T47D (cell line): Measurements from ENCODE around the gene MFSD2A.
A peak's percentile ranks its signal among the peaks of the same experiment; 100 is the strongest.
"Not testable (repeated sequence)": the region's sequence is repeated elsewhere in the genome, so short reads cannot be mapped to it uniquely, and the experiment has no call there.

Experiments
- DNase-seq, 2 experiments: peaks; one replicate each; pipeline versions ENCODE4 v3.0.0 to v3.0.0-alpha.2; 2011 to 2012; ENCODE audit warnings: low read depth in 1 of 2, low spot score in 1 of 2
- JUND ChIP-seq: IDR thresholded peaks from 2 replicates; pipeline ENCODE4 v1.6.1; 2012; ENCODE audit warnings: low read depth
- in situ Hi-C: cut with HindIII; loops from 2 replicates; pipeline ENCODE4 v1.10.0; 2016; ENCODE audit warnings: low sequenced_read_pairs, low pct_unique_long_range_greater_than_20kb

MFSD2A gene

GRCh38 chr1:39954870-39955546 lies at the start of gene MFSD2A:
Gene MFSD2A (plus strand): TSS chr1:39955145. CDS start chr1:39955293, 148 bp downstream.
- peak; percentile 86 to 92 for DNase-seq
- in situ Hi-C loops, result no loop called here
- no peak for TF ChIP-seq JUND

DNA sequence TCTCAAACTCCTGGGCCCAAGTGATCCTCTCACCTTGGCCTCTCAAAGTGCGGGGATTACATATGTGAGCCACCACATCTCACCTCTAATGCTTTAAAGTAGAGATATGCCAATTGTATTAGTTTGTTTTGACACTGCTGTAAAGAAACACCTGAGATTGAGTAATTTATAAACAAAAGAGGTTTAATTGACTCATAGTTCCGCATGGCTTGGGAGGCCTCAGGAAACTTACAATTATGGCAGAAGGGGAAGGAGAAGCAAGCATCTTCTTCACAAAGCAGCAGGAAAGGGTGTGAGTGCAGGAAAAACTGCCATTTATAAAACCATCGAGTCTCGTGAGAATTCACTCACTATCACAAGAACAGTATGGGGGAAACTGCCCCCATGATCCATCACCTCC lies 49.8 kb upstream of the MFSD2A start:
- in situ Hi-C loops, result no loop called here
- TF ChIP-seq JUND, result no peak
- no peak for DNase-seq

DNA sequence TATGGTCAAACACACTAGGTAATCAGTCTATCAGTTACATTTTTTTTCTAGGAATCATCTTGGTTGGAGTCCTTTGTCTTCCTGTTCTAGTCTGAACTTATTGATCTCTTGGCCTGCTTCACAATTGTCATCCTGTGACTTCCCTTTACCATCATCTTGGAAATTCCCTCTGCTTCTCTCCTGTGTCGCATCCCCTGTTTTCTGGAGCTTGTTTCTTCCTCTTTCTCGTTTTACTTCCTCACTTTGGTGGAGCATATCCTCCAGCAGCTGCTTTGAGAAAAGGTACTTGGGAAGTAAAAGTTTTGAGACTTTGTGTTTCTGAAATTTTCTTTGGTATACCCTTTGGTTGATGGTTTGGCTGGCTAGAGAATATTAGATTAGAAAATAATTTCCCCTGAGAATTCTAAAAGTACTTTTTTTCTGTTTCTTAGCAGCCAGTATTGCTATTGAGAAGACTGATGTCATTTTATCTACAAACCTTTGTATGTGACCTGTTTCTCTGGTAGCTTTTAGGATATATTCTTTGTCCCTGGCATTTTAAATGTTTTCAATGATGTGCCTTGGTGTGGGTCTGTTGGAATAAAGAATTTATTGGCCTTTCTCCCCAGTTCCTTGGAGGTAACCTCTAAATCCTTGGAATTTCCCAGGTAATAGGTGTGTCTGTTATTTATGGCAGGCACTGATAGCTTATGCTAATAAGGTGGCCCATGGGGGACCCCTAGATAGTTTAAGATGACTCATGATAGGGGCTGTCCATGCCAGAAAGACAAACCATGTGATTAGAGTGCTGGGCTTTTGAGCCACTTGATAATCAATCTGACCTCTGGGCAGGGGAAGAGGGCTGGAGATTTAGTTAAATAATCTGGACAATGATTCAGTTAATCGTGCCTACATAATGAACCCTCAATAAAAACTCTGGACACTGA lies 47.2 kb upstream of the MFSD2A start:
- DNase-seq, result no peak
- in situ Hi-C loops, result no loop called here
- TF ChIP-seq JUND, result no peak

- in situ Hi-C loops, result no loop called here
- no peak for DNase-seq
- no peak for TF ChIP-seq JUND
These were observed 46.4 kb upstream of the MFSD2A start for GRCh38 chr1:39908534-39908933.

GRCh38 chr1:39910263-39910662 lies 44.7 kb upstream of the MFSD2A start:
- DNase-seq, result no peak
- in situ Hi-C loops, result no loop called here
- TF ChIP-seq JUND, result no peak

- DNase-seq, in situ Hi-C loops: not testable (repeated sequence)
These were observed 41.8 kb upstream of the MFSD2A start for GRCh38 chr1:39913136-39913535.

DNA sequence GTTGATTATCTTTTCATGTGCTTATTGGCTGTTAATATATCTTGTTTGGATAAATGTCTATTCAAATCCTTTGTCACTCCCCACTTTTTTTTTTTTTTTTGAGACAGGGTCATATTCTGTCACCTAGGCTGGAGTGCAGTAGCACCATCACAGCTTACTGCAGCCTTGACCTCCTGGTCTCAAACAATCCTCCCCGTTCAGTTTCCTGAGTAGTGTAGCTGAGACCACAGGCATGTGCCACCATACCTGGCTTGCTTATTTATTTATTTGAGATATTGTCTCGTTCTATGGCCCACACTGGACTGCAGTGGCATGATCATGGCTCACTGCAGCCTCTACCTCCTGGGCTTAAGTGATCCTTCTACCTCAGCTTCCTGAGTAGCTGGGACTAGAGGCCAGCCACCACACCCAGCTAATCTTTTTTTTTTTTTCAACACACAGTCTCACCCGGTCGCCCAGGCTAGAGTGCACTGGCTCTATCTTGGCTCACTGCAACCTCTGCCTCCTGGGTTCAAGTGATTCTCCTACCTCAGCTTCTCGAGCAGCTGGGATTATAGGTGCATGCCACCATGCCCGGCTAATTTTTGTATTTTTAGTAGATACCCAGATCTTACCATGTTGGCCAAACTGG lies 39.3 kb upstream of the MFSD2A start:
- in situ Hi-C loops, result no loop called here
- no peak for TF ChIP-seq JUND
- DNase-seq, result no peak

DNA sequence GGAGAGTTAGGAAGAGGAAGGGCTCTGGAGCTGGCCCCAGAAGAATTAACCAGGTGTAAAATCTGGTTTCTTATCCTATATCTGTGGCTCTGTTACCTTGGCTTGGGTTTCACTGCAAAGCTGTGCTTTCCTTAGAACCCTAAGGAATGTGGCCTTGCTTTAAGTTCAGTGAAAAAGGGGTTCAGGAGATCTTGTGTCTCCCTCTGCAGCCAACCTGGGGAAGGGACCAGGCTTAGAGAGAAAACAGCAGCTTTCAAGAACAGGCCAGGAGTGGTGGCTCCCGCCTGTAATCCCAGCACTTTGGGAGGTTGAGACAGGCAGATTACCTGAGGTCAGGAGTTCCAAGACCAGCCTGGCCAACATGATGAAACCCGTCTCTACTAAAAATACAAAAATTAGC lies 37.1 kb upstream of the MFSD2A start:
- DNase-seq, result peak in 1 of 2 experiments; percentile 65
- in situ Hi-C loops, result no loop called here
- no peak for TF ChIP-seq JUND

GRCh38 chr1:39919545-39919944 lies 35.4 kb upstream of the MFSD2A start:
- no peak for TF ChIP-seq JUND
- peak; percentile 51 to 86 for DNase-seq
- in situ Hi-C loops, result no loop called here

- DNase-seq, result no peak
- TF ChIP-seq JUND, result no peak
- in situ Hi-C loops, result no loop called here
These were observed 32.7 kb upstream of the MFSD2A start for GRCh38 chr1:39922251-39922688.

DNA sequence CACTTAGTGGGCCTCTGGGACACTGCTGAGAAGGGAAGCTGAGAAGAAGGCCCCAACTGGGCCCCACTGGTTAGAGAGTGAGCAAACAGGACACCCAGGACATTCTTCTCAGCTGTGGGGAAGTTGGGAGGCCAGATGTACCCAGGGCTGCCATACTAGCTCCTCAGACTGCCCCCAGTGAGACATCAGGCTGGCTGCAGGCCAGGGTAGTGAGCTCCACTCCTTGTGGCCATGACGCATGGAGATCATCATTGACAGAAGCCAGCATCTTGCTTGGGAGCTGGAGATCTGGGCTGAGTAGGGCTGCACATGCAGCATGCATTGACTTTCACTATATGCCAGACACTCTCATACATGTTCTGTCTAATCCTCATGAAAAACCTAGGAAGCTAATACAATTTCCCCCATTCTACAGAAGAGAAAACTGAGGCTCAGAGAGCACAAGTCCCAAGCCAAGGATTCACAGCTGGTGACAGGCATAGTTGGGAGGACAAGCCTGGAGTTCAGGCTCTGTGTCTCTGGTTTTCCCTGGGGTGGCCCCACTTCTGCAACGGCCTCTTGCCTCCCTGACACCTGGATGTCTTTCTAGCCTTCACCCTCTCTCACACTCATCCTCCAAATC lies 29.1 kb upstream of the MFSD2A start:
- DNase-seq, result no peak
- TF ChIP-seq JUND, result no peak
- in situ Hi-C loops, result no loop called here

- no peak for TF ChIP-seq JUND
- no peak for DNase-seq
- in situ Hi-C loops, result no loop called here
These were observed 28.6 kb upstream of the MFSD2A start for GRCh38 chr1:39926343-39926793.
